D721Med (cell line): ENCODE data around the gene NFKBIZ.

Experiments used
- DNase-seq: peaks from one replicate; pipeline ENCODE4 v3.0.0; 2011; ENCODE audit warnings: low spot score; ENCODE audit not compliant: insufficient read length
- FAIRE-seq: peaks from 2 replicates; lab custom pipeline; 2011; peaks lifted over from hg19 to GRCh38; lab: Jason Lieb, UNC
- CTCF ChIP-seq: IDR thresholded peaks from 2 replicates; pipeline ENCODE4 v1.5.1; 2012; ENCODE audit warnings: mild to moderate bottlenecking, control low read depth; ENCODE audit not compliant: insufficient read depth; ENCODE audit errors: missing control alignments

The NFKBIZ gene

GRCh38 chr3:101825904-101826445, 23.3 kb upstream of the NFKBIZ start:
- TF ChIP-seq CTCF: no peak
- no peak for DNase-seq
- no peak for FAIRE-seq

- TF ChIP-seq CTCF: no peak
- DNase-seq: no peak
- no peak for FAIRE-seq
These were observed 21.8 kb upstream of the NFKBIZ start for GRCh38 chr3:101827211-101828174.

GRCh38 chr3:101828276-101828675, 21.0 kb upstream of the NFKBIZ start:
- FAIRE-seq (no peak), DNase-seq (no peak)
- TF ChIP-seq CTCF: no peak

GRCh38 chr3:101828691-101829436, 20.4 kb upstream of the NFKBIZ start:
- DNase-seq (no peak), FAIRE-seq (no peak)
- no peak for TF ChIP-seq CTCF

- FAIRE-seq (no peak), DNase-seq (no peak)
- no peak for TF ChIP-seq CTCF
These were observed 19.9 kb upstream of the NFKBIZ start for GRCh38 chr3:101829437-101829830.

GRCh38 chr3:101829874-101830273, 19.4 kb upstream of the NFKBIZ start:
- DNase-seq (no peak), FAIRE-seq (no peak)
- TF ChIP-seq CTCF: no peak
